Loucy (cell line): Measurements from ENCODE around the gene RUFY3.

Experiments used
- CTCF ChIP-seq: fragments of 200-600 bp; sonication (generic); conservative IDR thresholded peaks from 2 replicates; pipeline ENCODE4 v1.5.1; 2014; ENCODE audit warnings: mild to moderate bottlenecking, antibody characterized with exemption, low read length
- EZH2phosphoT487 ChIP-seq: fragments of 200-600 bp; IDR thresholded peaks from 2 replicates; pipeline ENCODE4 v1.6.1; 2018; ENCODE audit warnings: antibody characterized with exemption, mild to moderate bottlenecking, moderate library complexity, borderline replicate concordance

- TF ChIP-seq CTCF (no peak), EZH2phosphoT487 (no peak)
Measured at GRCh38 chr4:70765368-70765767, 43.6 kb downstream of the RUFY3 start.
